Lower leg skin (tissue), 3 donors: ENCODE results near the gene ANKRD17.

Experiments used
- CTCF ChIP-seq, 3 donors: fragments of 450-650 bp; IDR thresholded peaks; one replicate each; pipeline ENCODE4 v1.5.1; 2016; ENCODE audit warnings: antibody characterized with exemption in 3 of 3, mild to moderate bottlenecking in 3 of 3, moderate library complexity in 2 of 3
- POLR2A ChIP-seq, 2 donors: fragments of 450-650 bp; IDR thresholded peaks; one replicate each; pipeline ENCODE4 v1.6.1; 2016 to 2017; ENCODE audit warnings: antibody characterized with exemption in 2 of 2, mild to moderate bottlenecking in 1 of 2, moderate library complexity in 1 of 2

DNA sequence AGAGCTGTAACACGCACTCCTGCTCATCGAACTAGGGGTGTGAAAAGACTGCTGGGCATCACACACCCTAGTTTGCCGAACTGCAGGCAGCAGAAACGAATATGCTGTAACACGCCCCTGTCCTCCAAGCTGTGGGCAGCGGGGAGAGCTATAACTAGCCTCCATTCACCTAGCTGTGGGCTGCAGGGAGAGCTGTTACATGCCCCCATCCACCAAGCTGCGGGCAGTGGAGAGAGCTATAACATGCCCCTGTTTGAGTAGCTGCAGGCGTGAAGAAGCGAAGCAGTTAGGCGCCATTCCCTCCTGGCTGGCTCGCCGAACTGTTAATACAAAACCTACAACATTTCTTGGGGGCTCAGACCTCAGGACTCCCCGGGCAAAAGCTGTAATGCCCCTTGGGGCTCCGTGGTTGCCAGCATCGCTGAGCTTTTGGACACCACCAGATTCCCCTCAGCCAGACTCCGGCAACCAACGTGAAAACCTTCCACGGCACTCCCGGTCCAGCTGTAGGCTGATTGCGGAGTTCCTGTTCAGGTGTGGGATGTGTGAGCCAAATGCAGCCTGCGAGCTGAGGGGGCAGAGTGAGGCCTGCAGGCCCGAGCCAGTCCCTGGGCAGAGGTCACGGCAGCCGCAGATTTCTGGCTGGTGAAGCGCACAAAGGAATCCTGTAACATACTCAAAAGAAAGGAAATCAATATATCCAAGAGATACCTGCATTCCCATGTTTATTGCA is 41.1 kb upstream of the ANKRD17 start:
- TF ChIP-seq CTCF (IDR thresholded peaks at IDR 0.05) (no peak), POLR2A (IDR thresholded peaks at IDR 0.05) (no peak)
